GM12891 (cell line): ENCODE measurements around the gene WFIKKN1.

Experiments
- POLR2A ChIP-seq: IDR thresholded peaks from 2 replicates; pipeline ENCODE4 v1.6.1; 2011; ENCODE audit warnings: low read depth, low read length, control low read depth
- POLR2AphosphoS5 ChIP-seq: IDR thresholded peaks from 2 replicates; pipeline ENCODE4 v1.6.1; 2011; ENCODE audit warnings: low read depth, low read length, control low read depth
- POU2F2 ChIP-seq: IDR thresholded peaks from 2 replicates; pipeline ENCODE4 v1.6.1; 2011; ENCODE audit warnings: low read depth, mild to moderate bottlenecking, control low read depth, low read length, moderate library complexity
- SPI1 ChIP-seq: IDR thresholded peaks from 2 replicates; pipeline ENCODE4 v1.6.1; 2011; ENCODE audit warnings: low read depth, low read length, control low read depth
- TAF1 ChIP-seq: IDR thresholded peaks from 2 replicates; pipeline ENCODE4 v1.6.1; 2011; ENCODE audit warnings: low read depth, low read length, control low read depth

DNA sequence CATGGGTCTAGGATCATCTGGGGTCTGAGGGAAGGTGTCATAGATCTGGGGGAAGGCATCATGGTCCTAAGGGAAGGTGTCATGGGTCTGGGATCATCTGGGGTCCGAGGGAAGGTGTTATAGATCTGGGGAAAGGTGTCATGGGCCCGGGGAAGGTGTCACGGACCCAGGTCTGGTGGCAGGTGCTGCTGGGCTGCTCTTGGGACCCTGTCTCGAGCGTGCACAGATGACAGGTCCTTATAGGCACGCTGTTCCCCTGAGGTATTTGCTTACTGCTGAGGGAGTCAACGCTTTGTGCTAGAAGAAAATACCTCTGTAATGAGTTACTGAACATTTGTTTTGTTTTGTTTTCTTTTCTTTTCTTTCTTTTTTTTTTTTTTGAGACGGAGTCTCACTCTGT, 39.6 kb upstream of the WFIKKN1 start:
- no peak for TF ChIP-seq POLR2AphosphoS5
- TF ChIP-seq POLR2A, result no peak
- TF ChIP-seq TAF1, result no peak
- no peak for TF ChIP-seq SPI1
- no peak for TF ChIP-seq POU2F2
